ENCODE results near the gene DIMT1.

DIMT1 gene

GRCh38 chr5:62421414-62421813 is 17.7 kb upstream of the DIMT1 start:
- H3F3A ChIP-seq (ENCODE audit: insufficient read depth, low read length) = no peaks in the 10 kb centered on the region
- H3K27me3 ChIP-seq (ENCODE audit: insufficient read depth, low read length) = no peaks in the 10 kb centered on the region
- TF ChIP-seq EZH2 (IDR thresholded peaks at IDR 0.05; ENCODE audit: borderline replicate concordance, low read length) = no peak
- TF ChIP-seq CTCF (IDR thresholded peaks at IDR 0.05; ENCODE audit: low read length) = no peak
- H3K4me2 ChIP-seq (ENCODE audit: low read length) = no peak overlapping the region
- no peaks in the 10 kb centered on the region for H3K9me2 ChIP-seq (ENCODE audit: low read depth, low read length)
- no peaks in the 10 kb centered on the region for H3K9me3 ChIP-seq (ENCODE audit: low read length)
- H3K4me3 ChIP-seq (ENCODE audit: low read depth, low read length, poor library complexity, severe bottlenecking) = no peak overlapping the region
- peaks cover 74% of the 10 kb centered on the region for H3K79me2 ChIP-seq (ENCODE audit: insufficient read depth, low read length)
- H3K36me3 ChIP-seq (ENCODE audit: insufficient read depth, low read length) = no peaks in the 10 kb centered on the region
- H3K9ac ChIP-seq (ENCODE audit: low read length) = no peak overlapping the region
- H3K4me1 ChIP-seq (ENCODE audit: insufficient read depth, low read length, severe bottlenecking) = no peaks in the 10 kb centered on the region
- H3K27ac ChIP-seq (ENCODE audit: low read depth, low read length, poor library complexity, severe bottlenecking) = no peak overlapping the region
- peaks cover 2% of the 10 kb centered on the region; the same call in 1 of the 2 replicates for H4K20me1 ChIP-seq (ENCODE audit: insufficient read depth, low read length)
- no peak overlapping the region for H2AFZ ChIP-seq (ENCODE audit: low read length)

GRCh38 chr5:62419609-62420008 is 15.9 kb upstream of the DIMT1 start:
- no peaks in the 10 kb centered on the region for H3K9me2 ChIP-seq (ENCODE audit: low read depth, low read length)
- H3K4me2 ChIP-seq (ENCODE audit: low read length) = no peak overlapping the region
- no peak overlapping the region for H2AFZ ChIP-seq (ENCODE audit: low read length)
- no peak overlapping the region for H3K4me3 ChIP-seq (ENCODE audit: low read depth, low read length, poor library complexity, severe bottlenecking)
- H3K27ac ChIP-seq (ENCODE audit: low read depth, low read length, poor library complexity, severe bottlenecking) = no peak overlapping the region
- H4K20me1 ChIP-seq (ENCODE audit: insufficient read depth, low read length) = peaks cover 2% of the 10 kb centered on the region; the same call in 1 of the 2 replicates
- H3K79me2 ChIP-seq (ENCODE audit: insufficient read depth, low read length) = peaks cover 75% of the 10 kb centered on the region
- H3K4me1 ChIP-seq (ENCODE audit: insufficient read depth, low read length, severe bottlenecking) = peaks cover 3% of the 10 kb centered on the region
- no peak overlapping the region for H3K9ac ChIP-seq (ENCODE audit: low read length)
- no peaks in the 10 kb centered on the region for H3K9me3 ChIP-seq (ENCODE audit: low read length)
- H3K27me3 ChIP-seq (ENCODE audit: insufficient read depth, low read length) = no peaks in the 10 kb centered on the region
- H3F3A ChIP-seq (ENCODE audit: insufficient read depth, low read length) = no peaks in the 10 kb centered on the region
- TF ChIP-seq CTCF (IDR thresholded peaks at IDR 0.05; ENCODE audit: low read length) (no peak), EZH2 (IDR thresholded peaks at IDR 0.05; ENCODE audit: borderline replicate concordance, low read length) (no peak)
- no peaks in the 10 kb centered on the region for H3K36me3 ChIP-seq (ENCODE audit: insufficient read depth, low read length)

- no peak overlapping the region for H3K27ac ChIP-seq (ENCODE audit: low read depth, low read length, poor library complexity, severe bottlenecking)
- peaks cover 2% of the 10 kb centered on the region; the same call in 1 of the 2 replicates for H4K20me1 ChIP-seq (ENCODE audit: insufficient read depth, low read length)
- peaks cover 79% of the 10 kb centered on the region for H3K79me2 ChIP-seq (ENCODE audit: insufficient read depth, low read length)
- no peaks in the 10 kb centered on the region for H3F3A ChIP-seq (ENCODE audit: insufficient read depth, low read length)
- no peaks in the 10 kb centered on the region for H3K9me2 ChIP-seq (ENCODE audit: low read depth, low read length)
- TF ChIP-seq CTCF (IDR thresholded peaks at IDR 0.05; ENCODE audit: low read length) = no peak
- no peak for TF ChIP-seq EZH2 (IDR thresholded peaks at IDR 0.05; ENCODE audit: borderline replicate concordance, low read length)
- no peaks in the 10 kb centered on the region for H3K36me3 ChIP-seq (ENCODE audit: insufficient read depth, low read length)
- H3K9ac ChIP-seq (ENCODE audit: low read length) = no peak overlapping the region
- H3K4me3 ChIP-seq (ENCODE audit: low read depth, low read length, poor library complexity, severe bottlenecking) = no peak overlapping the region
- no peak overlapping the region for H2AFZ ChIP-seq (ENCODE audit: low read length)
- H3K9me3 ChIP-seq (ENCODE audit: low read length) = no peaks in the 10 kb centered on the region
- H3K4me2 ChIP-seq (ENCODE audit: low read length) = no peak overlapping the region
- H3K4me1 ChIP-seq (ENCODE audit: insufficient read depth, low read length, severe bottlenecking) = peaks cover 13% of the 10 kb centered on the region
- no peaks in the 10 kb centered on the region for H3K27me3 ChIP-seq (ENCODE audit: insufficient read depth, low read length)
Measured at GRCh38 chr5:62418462-62419076, 14.9 kb upstream of the DIMT1 start.

All from OCI-LY1 (cell line).